Measurements from ENCODE around the gene SEC23B.

Gene SEC23B

GRCh38 chr20:18527836-18528235 is 20.1 kb downstream of the SEC23B start:
- no peak overlapping the region for H3K4me2 ChIP-seq (ENCODE audit: low read length)
- no peak overlapping the region for H3K4me3 ChIP-seq (ENCODE audit: low read depth, low read length, poor library complexity, severe bottlenecking)
- no peaks in the 10 kb centered on the region for H3F3A ChIP-seq (ENCODE audit: insufficient read depth, low read length)
- no peaks in the 10 kb centered on the region for H4K20me1 ChIP-seq (ENCODE audit: insufficient read depth, low read length)
- no peak overlapping the region for H3K9ac ChIP-seq (ENCODE audit: low read length)
- H3K27ac ChIP-seq (ENCODE audit: low read depth, low read length, poor library complexity, severe bottlenecking) = no peak overlapping the region
- TF ChIP-seq EZH2 (IDR thresholded peaks at IDR 0.05; ENCODE audit: borderline replicate concordance, low read length) (no peak), CTCF (IDR thresholded peaks at IDR 0.05; ENCODE audit: low read length) (no peak)
- no peak overlapping the region for H2AFZ ChIP-seq (ENCODE audit: low read length)
- no peaks in the 10 kb centered on the region for H3K27me3 ChIP-seq (ENCODE audit: insufficient read depth, low read length)
- H3K36me3 ChIP-seq (ENCODE audit: insufficient read depth, low read length) = peaks cover 89% of the 10 kb centered on the region
- H3K79me2 ChIP-seq (ENCODE audit: insufficient read depth, low read length) = no peaks in the 10 kb centered on the region
- H3K4me1 ChIP-seq (ENCODE audit: insufficient read depth, low read length, severe bottlenecking) = no peaks in the 10 kb centered on the region
- H3K9me3 ChIP-seq (ENCODE audit: low read length) = no peaks in the 10 kb centered on the region
- no peaks in the 10 kb centered on the region for H3K9me2 ChIP-seq (ENCODE audit: low read depth, low read length)

- Histone ChIP-seq H3K27me3 (ENCODE audit: insufficient read depth, low read length) (no peaks in the 10 kb centered on the region), H3K36me3 (ENCODE audit: insufficient read depth, low read length) (peaks cover 98% of the 10 kb centered on the region), H3K4me1 (ENCODE audit: insufficient read depth, low read length, severe bottlenecking) (no peaks in the 10 kb centered on the region), H3F3A (ENCODE audit: insufficient read depth, low read length) (no peaks in the 10 kb centered on the region), H3K4me3 (ENCODE audit: low read depth, low read length, poor library complexity, severe bottlenecking) (no peak overlapping the region), H3K9me3 (ENCODE audit: low read length) (no peaks in the 10 kb centered on the region), H3K9ac (ENCODE audit: low read length) (no peak overlapping the region), H2AFZ (ENCODE audit: low read length) (no peak overlapping the region), H3K4me2 (ENCODE audit: low read length) (no peak overlapping the region), H3K9me2 (ENCODE audit: low read depth, low read length) (no peaks in the 10 kb centered on the region), H3K27ac (ENCODE audit: low read depth, low read length, poor library complexity, severe bottlenecking) (no peak overlapping the region), H3K79me2 (ENCODE audit: insufficient read depth, low read length) (no peaks in the 10 kb centered on the region), H4K20me1 (ENCODE audit: insufficient read depth, low read length) (no peaks in the 10 kb centered on the region)
- TF ChIP-seq EZH2 (IDR thresholded peaks at IDR 0.05; ENCODE audit: borderline replicate concordance, low read length) (no peak), CTCF (IDR thresholded peaks at IDR 0.05; ENCODE audit: low read length) (no peak)
Observed at GRCh38 chr20:18529041-18529440, 21.3 kb downstream of the SEC23B start.

GRCh38 chr20:18532626-18533025 is 24.9 kb downstream of the SEC23B start:
- no peak for TF ChIP-seq CTCF (IDR thresholded peaks at IDR 0.05; ENCODE audit: low read length)
- no peak for TF ChIP-seq EZH2 (IDR thresholded peaks at IDR 0.05; ENCODE audit: borderline replicate concordance, low read length)
- no peaks in the 10 kb centered on the region for H3K79me2 ChIP-seq (ENCODE audit: insufficient read depth, low read length)
- peaks cover 81% of the 10 kb centered on the region for H3K36me3 ChIP-seq (ENCODE audit: insufficient read depth, low read length)

More at GRCh38 chr20:18532626-18533025, 24.9 kb downstream of the SEC23B start:
- no peak overlapping the region for H3K27ac ChIP-seq (ENCODE audit: low read depth, low read length, poor library complexity, severe bottlenecking)
- H3K4me1 ChIP-seq (ENCODE audit: insufficient read depth, low read length, severe bottlenecking) = no peaks in the 10 kb centered on the region
- no peaks in the 10 kb centered on the region for H3K27me3 ChIP-seq (ENCODE audit: insufficient read depth, low read length)
- no peak overlapping the region for H3K4me2 ChIP-seq (ENCODE audit: low read length)
- H2AFZ ChIP-seq (ENCODE audit: low read length) = no peak overlapping the region
- no peaks in the 10 kb centered on the region for H3F3A ChIP-seq (ENCODE audit: insufficient read depth, low read length)
- H3K9me3 ChIP-seq (ENCODE audit: low read length) = no peaks in the 10 kb centered on the region
- no peak overlapping the region for H3K4me3 ChIP-seq (ENCODE audit: low read depth, low read length, poor library complexity, severe bottlenecking)
- H4K20me1 ChIP-seq (ENCODE audit: insufficient read depth, low read length) = no peaks in the 10 kb centered on the region
- no peaks in the 10 kb centered on the region for H3K9me2 ChIP-seq (ENCODE audit: low read depth, low read length)
- no peak overlapping the region for H3K9ac ChIP-seq (ENCODE audit: low read length)
